Upper lobe of left lung (tissue), 6 donors: ENCODE results near the gene CRYAA. TPM values are rescaled to one million over a fixed set of nuclear protein-coding genes. Genes with fewer than 3 reads are reported as not detected.

Experiments used
- ATAC-seq, 2 donors: fragments of 200-7000 bp; cut with Tn5 transposase; one replicate each; pipeline ENCODE4 v1.9.1; 2022; ENCODE audit warnings: mild to moderate bottlenecking in 2 of 2, moderate library complexity in 2 of 2; ENCODE audit not compliant: low FRiP score in 2 of 2
- DNase-seq, 2 donors: peaks; one replicate each; pipeline ENCODE4 v3.0.0-alpha.2; 2019 to 2020
- H3K27ac ChIP-seq, 4 donors: fragments of 200-600 bp; sonication (generic); one replicate each; pipeline ENCODE4 v1.5.1; 2016 to 2019
- H3K27me3 ChIP-seq, 4 donors: fragments of 200-600 bp; sonication (generic); one replicate each; pipeline ENCODE4 v1.5.1; 2017 to 2019
- H3K36me3 ChIP-seq, 4 donors: fragments of 200-600 bp; sonication (generic); one replicate each; pipeline ENCODE4 v1.5.1; 2016 to 2019
- H3K4me1 ChIP-seq, 4 donors: fragments of 200-600 bp; sonication (generic); one replicate each; pipeline ENCODE4 v1.5.1; 2018 to 2019
- H3K4me3 ChIP-seq, 4 donors: fragments of 200-600 bp; sonication (generic); one replicate each; pipeline ENCODE4 v1.5.1; 2017 to 2019; ENCODE audit warnings: mild to moderate bottlenecking in 2 of 4, moderate library complexity in 1 of 4
- H3K9me3 ChIP-seq, 4 donors: fragments of 200-600 bp; sonication (generic); one replicate each; pipeline ENCODE4 v1.5.1; 2018 to 2019
- EP300 ChIP-seq, 4 donors: sonication (generic); formaldehyde crosslinking; IDR thresholded peaks; one replicate each; pipeline ENCODE4 v1.5.1; 2017; ENCODE audit warnings: antibody characterized with exemption in 4 of 4, control low read depth in 2 of 4
- POLR2A ChIP-seq, 4 donors: fragments of 450-650 bp; IDR thresholded peaks; one replicate each; pipeline ENCODE4 v1.5.1; 2016 to 2017; ENCODE audit warnings: antibody characterized with exemption in 4 of 4, mild to moderate bottlenecking in 2 of 4
- POLR2AphosphoS5 ChIP-seq, 2 donors: sonication (generic); formaldehyde crosslinking; IDR thresholded peaks; one replicate each; pipeline ENCODE4 v1.5.1; 2017; ENCODE audit warnings: antibody characterized with exemption in 2 of 2
- WGBS, 2 donors: methylation state at CpG; one replicate each; pipeline ENCODE4 v1.1.5; 2017 to 2018; 5-methylcytosine and 5-hydroxymethylcytosine counted together
- total RNA-seq, 6 donors: library from RNA; depleted of rRNA in 4 of 6; stranded (reverse); fragments of >200 nt in 4 of 6; gene quantifications; one replicate each; pipeline versions ENCODE4 v1.1.0 to v1.2.1, GENCODE V29; 2016 to 2021
- TF ChIP-seq, protein P1 (sequence below), 6 experiments: fragments of 450-650 bp in 4 of 6; fragments of 200-600 bp in 2 of 6; sonication (generic) in 2 of 6; IDR thresholded peaks; one replicate each; pipeline ENCODE4 v1.5.1; 2016 to 2019; ENCODE audit warnings: antibody characterized with exemption in 6 of 6
- donor health status: DM: no; HTN: no; CAD: no; lungs with moderate emphysema.
- donor health status: DM: no; HTN: yes; CAD: no; lungs with severe emphysema.

CRYAA gene
- total RNA-seq, 6 donors from 2014 or later = not detected

DNA sequence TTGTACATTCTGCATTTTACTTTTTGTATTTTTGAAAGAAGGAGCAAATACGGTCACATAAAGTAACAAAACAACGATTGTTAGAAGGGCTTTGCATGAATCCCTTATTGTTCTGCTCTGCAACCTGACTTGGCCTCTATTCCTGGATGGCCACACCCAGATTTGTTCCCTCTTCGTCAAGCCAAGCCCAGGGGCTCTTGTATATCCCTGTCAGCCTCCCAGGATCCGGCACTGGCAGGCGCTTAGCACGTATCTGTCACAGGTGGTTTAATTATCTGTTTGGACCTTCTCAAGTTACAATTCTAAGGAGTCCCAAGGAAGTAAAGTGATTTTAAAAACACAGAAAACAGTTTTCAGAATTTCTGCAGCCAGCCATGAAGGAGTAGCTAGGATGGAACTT is 28.0 kb downstream of the CRYAA start:
- no peak overlapping the region for H3K4me3 ChIP-seq
- ATAC-seq = peak in 1 of 2 donors; percentile 28
- WGBS, 2 donors = 39 to 60% methylated on average over 6 of the region's 6 CpGs

GRCh38 chr21:43198376-43198775 is 29.6 kb downstream of the CRYAA start:
- Histone ChIP-seq H3K4me3 (no peak overlapping the region), H3K9me3 (peaks cover 5 to 20% (median 15%) of the 10 kb centered on the region in 4 donors), H3K27me3 (no peaks in the 10 kb centered on the region), H3K27ac (no peak overlapping the region), H3K36me3 (no peaks in the 10 kb centered on the region), H3K4me1 (peaks cover 10 to 26% (median 18%) of the 10 kb centered on the region in 4 donors)
- no peak for ATAC-seq
- WGBS, 2 donors = 94 to 96% methylated on average over 2 of the region's 2 CpGs
- TF ChIP-seq POLR2AphosphoS5 (IDR thresholded peaks at IDR 0.05) (no peak), EP300 (IDR thresholded peaks at IDR 0.05) (no peak), POLR2A (IDR thresholded peaks at IDR 0.05) (no peak)
- TF ChIP-seq, protein P1, sequence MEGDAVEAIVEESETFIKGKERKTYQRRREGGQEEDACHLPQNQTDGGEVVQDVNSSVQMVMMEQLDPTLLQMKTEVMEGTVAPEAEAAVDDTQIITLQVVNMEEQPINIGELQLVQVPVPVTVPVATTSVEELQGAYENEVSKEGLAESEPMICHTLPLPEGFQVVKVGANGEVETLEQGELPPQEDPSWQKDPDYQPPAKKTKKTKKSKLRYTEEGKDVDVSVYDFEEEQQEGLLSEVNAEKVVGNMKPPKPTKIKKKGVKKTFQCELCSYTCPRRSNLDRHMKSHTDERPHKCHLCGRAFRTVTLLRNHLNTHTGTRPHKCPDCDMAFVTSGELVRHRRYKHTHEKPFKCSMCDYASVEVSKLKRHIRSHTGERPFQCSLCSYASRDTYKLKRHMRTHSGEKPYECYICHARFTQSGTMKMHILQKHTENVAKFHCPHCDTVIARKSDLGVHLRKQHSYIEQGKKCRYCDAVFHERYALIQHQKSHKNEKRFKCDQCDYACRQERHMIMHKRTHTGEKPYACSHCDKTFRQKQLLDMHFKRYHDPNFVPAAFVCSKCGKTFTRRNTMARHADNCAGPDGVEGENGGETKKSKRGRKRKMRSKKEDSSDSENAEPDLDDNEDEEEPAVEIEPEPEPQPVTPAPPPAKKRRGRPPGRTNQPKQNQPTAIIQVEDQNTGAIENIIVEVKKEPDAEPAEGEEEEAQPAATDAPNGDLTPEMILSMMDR (IDR thresholded peaks at IDR 0.05) = no peak
- no peak for DNase-seq

More for the DNA sequence above, 28.0 kb downstream of the CRYAA start:
- H3K27ac ChIP-seq = peak overlapping the region in 3 of 4 donors; percentile 27 to 64 (median 54)
- DNase-seq = peak in 1 of 2 donors; percentile 84
- H3K4me1 ChIP-seq = peaks cover 10 to 26% (median 18%) of the 10 kb centered on the region in 4 donors
- TF ChIP-seq POLR2A (IDR thresholded peaks at IDR 0.05) (no peak), EP300 (IDR thresholded peaks at IDR 0.05) (peak in 2 of 4 donors; percentile 23 to 62), POLR2AphosphoS5 (IDR thresholded peaks at IDR 0.05) (peak in 1 of 2 donors; percentile 24)
- TF ChIP-seq, protein P1 (IDR thresholded peaks at IDR 0.05) = no peak
- no peaks in the 10 kb centered on the region for H3K27me3 ChIP-seq
- peaks cover 2 to 13% (median 10%) of the 10 kb centered on the region in 4 donors for H3K9me3 ChIP-seq
- H3K36me3 ChIP-seq = no peaks in the 10 kb centered on the region

DNA sequence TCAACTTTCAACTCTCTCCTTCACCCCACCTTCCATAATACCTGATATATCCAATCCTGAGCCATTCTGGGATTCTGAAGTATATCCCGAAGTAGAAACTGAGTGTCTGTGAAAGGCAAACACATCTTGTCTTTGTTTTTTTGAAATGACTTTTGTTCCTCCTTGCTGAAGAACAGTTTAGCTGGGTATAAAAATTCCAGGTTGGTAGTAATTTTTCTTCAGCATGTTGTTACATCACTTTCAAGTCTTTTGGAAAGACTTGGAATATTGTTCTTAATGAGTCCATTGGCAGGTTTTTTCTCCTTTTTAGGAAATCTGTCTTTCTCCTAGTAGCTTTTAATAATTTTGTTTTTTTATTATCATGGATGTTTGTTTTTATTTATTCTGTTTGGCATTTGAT is 32.7 kb downstream of the CRYAA start:
- Histone ChIP-seq H3K9me3 (peaks cover 5 to 20% (median 15%) of the 10 kb centered on the region in 4 donors), H3K4me1 (peaks cover 2 to 12% (median 6%) of the 10 kb centered on the region in 4 donors), H3K4me3 (no peak overlapping the region), H3K36me3 (no peaks in the 10 kb centered on the region), H3K27me3 (no peaks in the 10 kb centered on the region), H3K27ac (no peak overlapping the region)
- no peak for ATAC-seq
- DNase-seq = no peak
- 93 to 95% methylated on average over 1 of the region's 1 CpG for WGBS, 2 donors
- TF ChIP-seq, protein P1 (IDR thresholded peaks at IDR 0.05) = no peak
- TF ChIP-seq POLR2A (IDR thresholded peaks at IDR 0.05) (no peak), EP300 (IDR thresholded peaks at IDR 0.05) (no peak), POLR2AphosphoS5 (IDR thresholded peaks at IDR 0.05) (no peak)

- DNase-seq (no peak), ATAC-seq (no peak)
- no peaks in the 10 kb centered on the region for H3K36me3 ChIP-seq
- H3K9me3 ChIP-seq = peaks cover 5 to 20% (median 15%) of the 10 kb centered on the region in 4 donors
- no peak overlapping the region for H3K27ac ChIP-seq
- WGBS, 2 donors = 77 to 83% methylated on average over 6 of the region's 6 CpGs
- H3K4me3 ChIP-seq = no peak overlapping the region
- no peaks in the 10 kb centered on the region for H3K4me1 ChIP-seq
- TF ChIP-seq, protein P1 (IDR thresholded peaks at IDR 0.05) = no peak
- TF ChIP-seq POLR2AphosphoS5 (IDR thresholded peaks at IDR 0.05) (no peak), POLR2A (IDR thresholded peaks at IDR 0.05) (no peak), EP300 (IDR thresholded peaks at IDR 0.05) (no peak)
- no peaks in the 10 kb centered on the region for H3K27me3 ChIP-seq
Measured at GRCh38 chr21:43203591-43203990, 34.8 kb downstream of the CRYAA start.

GRCh38 chr21:43204638-43205037 is 35.8 kb downstream of the CRYAA start:
- H3K36me3 ChIP-seq = no peaks in the 10 kb centered on the region
- WGBS, 2 donors = 93 to 94% methylated on average over 7 of the region's 7 CpGs
- TF ChIP-seq, protein P1 (IDR thresholded peaks at IDR 0.05) = no peak
- TF ChIP-seq EP300 (IDR thresholded peaks at IDR 0.05) = no peak
- no peak for TF ChIP-seq POLR2A (IDR thresholded peaks at IDR 0.05)
- no peak for TF ChIP-seq POLR2AphosphoS5 (IDR thresholded peaks at IDR 0.05)
- H3K27ac ChIP-seq = no peak overlapping the region
- DNase-seq (no peak), ATAC-seq (no peak)
- H3K4me3 ChIP-seq = no peak overlapping the region
- H3K9me3 ChIP-seq = peaks cover 5 to 20% (median 15%) of the 10 kb centered on the region in 4 donors
- no peaks in the 10 kb centered on the region for H3K4me1 ChIP-seq
- H3K27me3 ChIP-seq = no peaks in the 10 kb centered on the region
